ENCODE results near the gene FBXO33.
A peak's percentile ranks its signal among the peaks of the same experiment; 100 is the strongest.
"Not testable (repeated sequence)": the region's sequence is repeated elsewhere in the genome, so short reads cannot be mapped to it uniquely, and the experiment has no call there.

FBXO33 gene

GRCh38 chr14:39368261-39368959 is 63.8 kb downstream of the FBXO33 start:
- peak; percentile 40 for DNase-seq

GRCh38 chr14:39367387-39367751 is 64.9 kb downstream of the FBXO33 start:
- no peak for DNase-seq

GRCh38 chr14:39366460-39367386 is 65.5 kb downstream of the FBXO33 start:
- DNase-seq: no peak

- no peak for DNase-seq
These were observed 66.9 kb downstream of the FBXO33 start for GRCh38 chr14:39365354-39365753.

GRCh38 chr14:39364509-39364908 is 67.7 kb downstream of the FBXO33 start:
- DNase-seq: no peak

GRCh38 chr14:39361556-39361955 is 70.7 kb downstream of the FBXO33 start:
- not testable (repeated sequence) for DNase-seq

- DNase-seq: no peak
These were observed 71.9 kb downstream of the FBXO33 start for GRCh38 chr14:39360316-39360715.

- not testable (repeated sequence) for DNase-seq
These were observed 73.2 kb downstream of the FBXO33 start for GRCh38 chr14:39359069-39359468.

- no peak for DNase-seq
These were observed 80.5 kb downstream of the FBXO33 start for GRCh38 chr14:39351708-39352107.

- no peak for DNase-seq
These were observed 81.4 kb downstream of the FBXO33 start for GRCh38 chr14:39350866-39351265.

Measured in NCI-H526 treated with DMSO at 0.1 percent for 48 hours (cell line).